ENCODE data around the gene SIGLEC12. TPM values are rescaled to one million over a fixed set of nuclear protein-coding genes. Genes with fewer than 3 reads are reported as not detected.

The SIGLEC12 gene
- total and polyA plus RNA-seq, 9 of the 15 experiments (the other 6 are each of a cell fraction or from before 2014, with no cell fraction given): 0.08 to 1.3 (median 0.54) TPM

DNA sequence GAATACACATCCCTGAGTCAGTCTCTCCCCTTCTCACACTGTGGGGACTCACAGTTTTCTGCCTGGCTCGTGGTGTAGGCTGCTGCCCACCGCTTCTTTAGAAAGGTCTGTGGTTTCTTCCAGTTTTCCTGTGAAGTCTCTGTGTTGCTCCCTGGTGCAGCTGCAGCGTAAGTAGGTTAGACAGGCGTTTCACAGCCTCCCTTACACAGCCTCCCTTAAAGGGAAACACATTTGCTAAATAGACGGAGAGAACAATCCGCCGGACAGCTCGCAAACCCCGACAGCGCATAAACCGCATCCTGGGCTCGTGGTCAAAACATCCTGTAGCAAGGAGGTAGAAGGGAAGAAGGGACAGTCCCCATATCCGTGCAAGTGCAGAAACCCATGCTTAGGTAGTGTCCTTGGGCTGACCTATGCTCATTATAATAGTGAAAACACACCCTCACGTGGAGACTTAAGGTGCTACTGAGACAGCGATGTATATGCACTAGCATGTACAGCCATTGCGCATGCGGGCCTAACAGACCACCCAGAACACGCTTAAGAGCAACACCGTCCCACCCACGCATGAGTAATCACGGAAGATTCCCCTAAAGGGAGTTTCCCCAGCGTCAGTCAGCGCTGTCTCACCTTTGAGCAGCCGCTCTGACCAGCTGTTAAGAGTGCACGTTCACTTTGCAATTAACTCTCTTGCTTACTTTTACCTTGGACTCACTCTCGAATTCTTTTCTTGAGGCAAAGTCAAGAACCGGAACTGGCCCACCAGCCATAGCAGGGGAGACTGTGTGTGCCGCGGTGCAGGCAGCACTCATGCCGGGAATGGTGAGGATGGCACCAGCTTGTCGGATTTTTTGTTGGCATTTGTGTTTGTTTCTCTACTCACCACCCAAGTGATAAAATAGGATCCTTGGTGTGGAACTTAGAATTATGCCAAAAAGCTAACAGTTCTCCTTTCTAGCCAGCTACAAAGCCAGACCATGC lies 59.9 kb downstream of the SIGLEC12 start (continued):
- TF ChIP-seq, protein P1, sequence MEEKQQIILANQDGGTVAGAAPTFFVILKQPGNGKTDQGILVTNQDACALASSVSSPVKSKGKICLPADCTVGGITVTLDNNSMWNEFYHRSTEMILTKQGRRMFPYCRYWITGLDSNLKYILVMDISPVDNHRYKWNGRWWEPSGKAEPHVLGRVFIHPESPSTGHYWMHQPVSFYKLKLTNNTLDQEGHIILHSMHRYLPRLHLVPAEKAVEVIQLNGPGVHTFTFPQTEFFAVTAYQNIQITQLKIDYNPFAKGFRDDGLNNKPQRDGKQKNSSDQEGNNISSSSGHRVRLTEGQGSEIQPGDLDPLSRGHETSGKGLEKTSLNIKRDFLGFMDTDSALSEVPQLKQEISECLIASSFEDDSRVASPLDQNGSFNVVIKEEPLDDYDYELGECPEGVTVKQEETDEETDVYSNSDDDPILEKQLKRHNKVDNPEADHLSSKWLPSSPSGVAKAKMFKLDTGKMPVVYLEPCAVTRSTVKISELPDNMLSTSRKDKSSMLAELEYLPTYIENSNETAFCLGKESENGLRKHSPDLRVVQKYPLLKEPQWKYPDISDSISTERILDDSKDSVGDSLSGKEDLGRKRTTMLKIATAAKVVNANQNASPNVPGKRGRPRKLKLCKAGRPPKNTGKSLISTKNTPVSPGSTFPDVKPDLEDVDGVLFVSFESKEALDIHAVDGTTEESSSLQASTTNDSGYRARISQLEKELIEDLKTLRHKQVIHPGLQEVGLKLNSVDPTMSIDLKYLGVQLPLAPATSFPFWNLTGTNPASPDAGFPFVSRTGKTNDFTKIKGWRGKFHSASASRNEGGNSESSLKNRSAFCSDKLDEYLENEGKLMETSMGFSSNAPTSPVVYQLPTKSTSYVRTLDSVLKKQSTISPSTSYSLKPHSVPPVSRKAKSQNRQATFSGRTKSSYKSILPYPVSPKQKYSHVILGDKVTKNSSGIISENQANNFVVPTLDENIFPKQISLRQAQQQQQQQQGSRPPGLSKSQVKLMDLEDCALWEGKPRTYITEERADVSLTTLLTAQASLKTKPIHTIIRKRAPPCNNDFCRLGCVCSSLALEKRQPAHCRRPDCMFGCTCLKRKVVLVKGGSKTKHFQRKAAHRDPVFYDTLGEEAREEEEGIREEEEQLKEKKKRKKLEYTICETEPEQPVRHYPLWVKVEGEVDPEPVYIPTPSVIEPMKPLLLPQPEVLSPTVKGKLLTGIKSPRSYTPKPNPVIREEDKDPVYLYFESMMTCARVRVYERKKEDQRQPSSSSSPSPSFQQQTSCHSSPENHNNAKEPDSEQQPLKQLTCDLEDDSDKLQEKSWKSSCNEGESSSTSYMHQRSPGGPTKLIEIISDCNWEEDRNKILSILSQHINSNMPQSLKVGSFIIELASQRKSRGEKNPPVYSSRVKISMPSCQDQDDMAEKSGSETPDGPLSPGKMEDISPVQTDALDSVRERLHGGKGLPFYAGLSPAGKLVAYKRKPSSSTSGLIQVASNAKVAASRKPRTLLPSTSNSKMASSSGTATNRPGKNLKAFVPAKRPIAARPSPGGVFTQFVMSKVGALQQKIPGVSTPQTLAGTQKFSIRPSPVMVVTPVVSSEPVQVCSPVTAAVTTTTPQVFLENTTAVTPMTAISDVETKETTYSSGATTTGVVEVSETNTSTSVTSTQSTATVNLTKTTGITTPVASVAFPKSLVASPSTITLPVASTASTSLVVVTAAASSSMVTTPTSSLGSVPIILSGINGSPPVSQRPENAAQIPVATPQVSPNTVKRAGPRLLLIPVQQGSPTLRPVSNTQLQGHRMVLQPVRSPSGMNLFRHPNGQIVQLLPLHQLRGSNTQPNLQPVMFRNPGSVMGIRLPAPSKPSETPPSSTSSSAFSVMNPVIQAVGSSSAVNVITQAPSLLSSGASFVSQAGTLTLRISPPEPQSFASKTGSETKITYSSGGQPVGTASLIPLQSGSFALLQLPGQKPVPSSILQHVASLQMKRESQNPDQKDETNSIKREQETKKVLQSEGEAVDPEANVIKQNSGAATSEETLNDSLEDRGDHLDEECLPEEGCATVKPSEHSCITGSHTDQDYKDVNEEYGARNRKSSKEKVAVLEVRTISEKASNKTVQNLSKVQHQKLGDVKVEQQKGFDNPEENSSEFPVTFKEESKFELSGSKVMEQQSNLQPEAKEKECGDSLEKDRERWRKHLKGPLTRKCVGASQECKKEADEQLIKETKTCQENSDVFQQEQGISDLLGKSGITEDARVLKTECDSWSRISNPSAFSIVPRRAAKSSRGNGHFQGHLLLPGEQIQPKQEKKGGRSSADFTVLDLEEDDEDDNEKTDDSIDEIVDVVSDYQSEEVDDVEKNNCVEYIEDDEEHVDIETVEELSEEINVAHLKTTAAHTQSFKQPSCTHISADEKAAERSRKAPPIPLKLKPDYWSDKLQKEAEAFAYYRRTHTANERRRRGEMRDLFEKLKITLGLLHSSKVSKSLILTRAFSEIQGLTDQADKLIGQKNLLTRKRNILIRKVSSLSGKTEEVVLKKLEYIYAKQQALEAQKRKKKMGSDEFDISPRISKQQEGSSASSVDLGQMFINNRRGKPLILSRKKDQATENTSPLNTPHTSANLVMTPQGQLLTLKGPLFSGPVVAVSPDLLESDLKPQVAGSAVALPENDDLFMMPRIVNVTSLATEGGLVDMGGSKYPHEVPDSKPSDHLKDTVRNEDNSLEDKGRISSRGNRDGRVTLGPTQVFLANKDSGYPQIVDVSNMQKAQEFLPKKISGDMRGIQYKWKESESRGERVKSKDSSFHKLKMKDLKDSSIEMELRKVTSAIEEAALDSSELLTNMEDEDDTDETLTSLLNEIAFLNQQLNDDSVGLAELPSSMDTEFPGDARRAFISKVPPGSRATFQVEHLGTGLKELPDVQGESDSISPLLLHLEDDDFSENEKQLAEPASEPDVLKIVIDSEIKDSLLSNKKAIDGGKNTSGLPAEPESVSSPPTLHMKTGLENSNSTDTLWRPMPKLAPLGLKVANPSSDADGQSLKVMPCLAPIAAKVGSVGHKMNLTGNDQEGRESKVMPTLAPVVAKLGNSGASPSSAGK (IDR thresholded peaks at IDR 0.05): peak; percentile 68
- TF ChIP-seq, protein P2, sequence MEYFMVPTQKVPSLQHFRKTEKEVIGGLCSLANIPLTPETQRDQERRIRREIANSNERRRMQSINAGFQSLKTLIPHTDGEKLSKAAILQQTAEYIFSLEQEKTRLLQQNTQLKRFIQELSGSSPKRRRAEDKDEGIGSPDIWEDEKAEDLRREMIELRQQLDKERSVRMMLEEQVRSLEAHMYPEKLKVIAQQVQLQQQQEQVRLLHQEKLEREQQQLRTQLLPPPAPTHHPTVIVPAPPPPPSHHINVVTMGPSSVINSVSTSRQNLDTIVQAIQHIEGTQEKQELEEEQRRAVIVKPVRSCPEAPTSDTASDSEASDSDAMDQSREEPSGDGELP (CRISPR knock-in tag; IDR thresholded peaks at IDR 0.05; ENCODE audit: borderline replicate concordance): peak; percentile 88
- TF ChIP-seq TAF9B (IDR thresholded peaks at IDR 0.05; ENCODE audit: partially characterized antibody) (peak; percentile 80), CREM (IDR thresholded peaks at IDR 0.05; ENCODE audit: low read depth) (peak; percentile 60), WHSC1 (IDR thresholded peaks at IDR 0.05; ENCODE audit: low read length) (no peak), TCF3 (CRISPR knock-in tag; IDR thresholded peaks at IDR 0.05) (no peak)
- TF ChIP-seq, protein P3, sequence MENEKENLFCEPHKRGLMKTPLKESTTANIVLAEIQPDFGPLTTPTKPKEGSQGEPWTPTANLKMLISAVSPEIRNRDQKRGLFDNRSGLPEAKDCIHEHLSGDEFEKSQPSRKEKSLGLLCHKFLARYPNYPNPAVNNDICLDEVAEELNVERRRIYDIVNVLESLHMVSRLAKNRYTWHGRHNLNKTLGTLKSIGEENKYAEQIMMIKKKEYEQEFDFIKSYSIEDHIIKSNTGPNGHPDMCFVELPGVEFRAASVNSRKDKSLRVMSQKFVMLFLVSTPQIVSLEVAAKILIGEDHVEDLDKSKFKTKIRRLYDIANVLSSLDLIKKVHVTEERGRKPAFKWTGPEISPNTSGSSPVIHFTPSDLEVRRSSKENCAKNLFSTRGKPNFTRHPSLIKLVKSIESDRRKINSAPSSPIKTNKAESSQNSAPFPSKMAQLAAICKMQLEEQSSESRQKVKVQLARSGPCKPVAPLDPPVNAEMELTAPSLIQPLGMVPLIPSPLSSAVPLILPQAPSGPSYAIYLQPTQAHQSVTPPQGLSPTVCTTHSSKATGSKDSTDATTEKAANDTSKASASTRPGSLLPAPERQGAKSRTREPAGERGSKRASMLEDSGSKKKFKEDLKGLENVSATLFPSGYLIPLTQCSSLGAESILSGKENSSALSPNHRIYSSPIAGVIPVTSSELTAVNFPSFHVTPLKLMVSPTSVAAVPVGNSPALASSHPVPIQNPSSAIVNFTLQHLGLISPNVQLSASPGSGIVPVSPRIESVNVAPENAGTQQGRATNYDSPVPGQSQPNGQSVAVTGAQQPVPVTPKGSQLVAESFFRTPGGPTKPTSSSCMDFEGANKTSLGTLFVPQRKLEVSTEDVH (IDR thresholded peaks at IDR 0.05; ENCODE audit: low read depth, partially characterized antibody): no peak
- TF ChIP-seq, protein P4, sequence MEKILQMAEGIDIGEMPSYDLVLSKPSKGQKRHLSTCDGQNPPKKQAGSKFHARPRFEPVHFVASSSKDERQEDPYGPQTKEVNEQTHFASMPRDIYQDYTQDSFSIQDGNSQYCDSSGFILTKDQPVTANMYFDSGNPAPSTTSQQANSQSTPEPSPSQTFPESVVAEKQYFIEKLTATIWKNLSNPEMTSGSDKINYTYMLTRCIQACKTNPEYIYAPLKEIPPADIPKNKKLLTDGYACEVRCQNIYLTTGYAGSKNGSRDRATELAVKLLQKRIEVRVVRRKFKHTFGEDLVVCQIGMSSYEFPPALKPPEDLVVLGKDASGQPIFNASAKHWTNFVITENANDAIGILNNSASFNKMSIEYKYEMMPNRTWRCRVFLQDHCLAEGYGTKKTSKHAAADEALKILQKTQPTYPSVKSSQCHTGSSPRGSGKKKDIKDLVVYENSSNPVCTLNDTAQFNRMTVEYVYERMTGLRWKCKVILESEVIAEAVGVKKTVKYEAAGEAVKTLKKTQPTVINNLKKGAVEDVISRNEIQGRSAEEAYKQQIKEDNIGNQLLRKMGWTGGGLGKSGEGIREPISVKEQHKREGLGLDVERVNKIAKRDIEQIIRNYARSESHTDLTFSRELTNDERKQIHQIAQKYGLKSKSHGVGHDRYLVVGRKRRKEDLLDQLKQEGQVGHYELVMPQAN (IDR thresholded peaks at IDR 0.05; ENCODE audit: borderline replicate concordance): no peak; the same call in 1 of the 2 replicates

Data from K562 (cell line).